ENCODE data around the gene TATDN2.

- TF ChIP-seq POLR2A (IDR thresholded peaks at IDR 0.05; ENCODE audit: low read depth, low read length), result no peak
- TF ChIP-seq JUN (IDR thresholded peaks at IDR 0.05; ENCODE audit: borderline replicate concordance, insufficient read depth, insufficient read length, low read depth), result no peak
- no peak for TF ChIP-seq MAX (IDR thresholded peaks at IDR 0.05; ENCODE audit: insufficient read depth, insufficient read length)
- no peak for TF ChIP-seq EZH2 (IDR thresholded peaks at IDR 0.05; ENCODE audit: borderline replicate concordance, low read depth, low read length, severe bottlenecking)
- TF ChIP-seq POLR2AphosphoS5 (IDR thresholded peaks at IDR 0.05; ENCODE audit: insufficient read depth, low read depth, low read length), result peak; percentile 25
- no peak for TF ChIP-seq CTCF (IDR thresholded peaks at IDR 0.05; ENCODE audit: extremely low read depth in 1 of 2, insufficient read depth in 1 of 2, low read depth in 1 of 2, low read length in 2 of 2)
Measured at GRCh38 chr3:10268116-10268515, 19.9 kb downstream of the TATDN2 start.
